GM18499 (cell line): ENCODE results near the gene ALDOC.
"Not testable (repeated sequence)": the region's sequence is repeated elsewhere in the genome, so short reads cannot be mapped to it uniquely, and the experiment has no call there.

Experiments used
- ATAC-seq: cut with Tn5 transposase; IDR thresholded peaks from one replicate; pipeline ENCODE4 v1.9.1; 2021; ENCODE audit warnings: moderate number of reproducible peaks; ENCODE audit not compliant: insufficient read depth, unreplicated experiment

ALDOC gene

GRCh38 chr17:28576758-28577465, at the start of gene ALDOC:
Gene ALDOC (minus strand): TSS chr17:28576895. CDS start chr17:28575532, 1,363 bp downstream.
- ATAC-seq: peak; percentile 50

- ATAC-seq: no peak
These were observed 47.5 kb upstream of the ALDOC start for GRCh38 chr17:28624148-28624547.

- ATAC-seq: no peak
These were observed 47.0 kb upstream of the ALDOC start for GRCh38 chr17:28623696-28624095.

GRCh38 chr17:28622186-28622585, 45.5 kb upstream of the ALDOC start:
- no peak for ATAC-seq

GRCh38 chr17:28620010-28620409, 43.3 kb upstream of the ALDOC start:
- no peak for ATAC-seq

- ATAC-seq: no peak
These were observed 41.8 kb upstream of the ALDOC start for GRCh38 chr17:28618464-28618863.

GRCh38 chr17:28616281-28616680, 39.6 kb upstream of the ALDOC start:
- ATAC-seq: no peak

GRCh38 chr17:28615260-28615940, 38.7 kb upstream of the ALDOC start:
- no peak for ATAC-seq

GRCh38 chr17:28613931-28614381, 37.3 kb upstream of the ALDOC start, which contains the start of gene RSKR:
Gene RSKR (minus strand): TSS chr17:28614185. CDS start chr17:28614161, 24 bp downstream.
- no peak for ATAC-seq

- no peak for ATAC-seq
These were observed 36.5 kb upstream of the ALDOC start for GRCh38 chr17:28612936-28613872.

- ATAC-seq: no peak
These were observed 35.8 kb upstream of the ALDOC start for GRCh38 chr17:28612531-28612930.

- ATAC-seq: no peak
These were observed 33.7 kb upstream of the ALDOC start for GRCh38 chr17:28610376-28610775.

- ATAC-seq: not testable (repeated sequence)
These were observed 27.3 kb upstream of the ALDOC start for GRCh38 chr17:28604031-28604430.

GRCh38 chr17:28599311-28600184, 22.9 kb upstream of the ALDOC start:
- no peak for ATAC-seq

GRCh38 chr17:28598799-28599310, 22.2 kb upstream of the ALDOC start, which contains the start of gene SPAG5:
Gene SPAG5 (minus strand): TSS chr17:28599025. CDS start chr17:28598946, 79 bp downstream.
- no peak for ATAC-seq

- ATAC-seq: no peak
These were observed 21.7 kb upstream of the ALDOC start for GRCh38 chr17:28598389-28598788.

- no peak for ATAC-seq
These were observed 21.1 kb upstream of the ALDOC start for GRCh38 chr17:28597606-28598383.

GRCh38 chr17:28592260-28592659, 15.6 kb upstream of the ALDOC start:
- ATAC-seq: no peak

- no peak for ATAC-seq
These were observed 9.2 kb upstream of the ALDOC start for GRCh38 chr17:28585851-28586250.
